GM18519 (cell line): ENCODE results near the gene RFX3.
A peak's percentile ranks its signal among the peaks of the same experiment; 100 is the strongest.

Experiments used
- ATAC-seq: cut with Tn5 transposase; IDR thresholded peaks from one replicate; pipeline ENCODE4 v1.9.1; 2021; ENCODE audit warnings: mild to moderate bottlenecking, moderate library complexity; ENCODE audit not compliant: unreplicated experiment, low FRiP score

RFX3 gene

GRCh38 chr9:3479514-3480352 lies 46.1 kb downstream of the RFX3 start:
- peak; percentile 45 for ATAC-seq

- peak; percentile 31 for ATAC-seq
These were observed 47.2 kb downstream of the RFX3 start for GRCh38 chr9:3478549-3478953.

- no peak for ATAC-seq
These were observed 48.5 kb downstream of the RFX3 start for GRCh38 chr9:3477236-3477834.

GRCh38 chr9:3475300-3476020 lies 50.3 kb downstream of the RFX3 start:
- no peak for ATAC-seq

GRCh38 chr9:3474821-3475220 lies 51.0 kb downstream of the RFX3 start:
- no peak for ATAC-seq

- no peak for ATAC-seq
These were observed 52.4 kb downstream of the RFX3 start for GRCh38 chr9:3473405-3473804.

GRCh38 chr9:3471883-3472282 lies 53.9 kb downstream of the RFX3 start:
- ATAC-seq, result no peak

GRCh38 chr9:3468421-3469205 lies 57.2 kb downstream of the RFX3 start:
- no peak for ATAC-seq

GRCh38 chr9:3467593-3468219 lies 58.1 kb downstream of the RFX3 start:
- peak; percentile 88 for ATAC-seq

- ATAC-seq, result no peak
These were observed 61.7 kb downstream of the RFX3 start for GRCh38 chr9:3464033-3464638.

- no peak for ATAC-seq
These were observed 66.9 kb downstream of the RFX3 start for GRCh38 chr9:3458806-3459475.

GRCh38 chr9:3457175-3457574 lies 68.6 kb downstream of the RFX3 start:
- ATAC-seq, result no peak

- ATAC-seq, result no peak
These were observed 70.1 kb downstream of the RFX3 start for GRCh38 chr9:3455717-3456116.

GRCh38 chr9:3455094-3455493 lies 70.7 kb downstream of the RFX3 start:
- ATAC-seq, result no peak

GRCh38 chr9:3451956-3452355 lies 73.8 kb downstream of the RFX3 start:
- ATAC-seq, result no peak

- no peak for ATAC-seq
These were observed 78.0 kb downstream of the RFX3 start for GRCh38 chr9:3447788-3448187.

GRCh38 chr9:3447143-3447542 lies 78.7 kb downstream of the RFX3 start:
- no peak for ATAC-seq

GRCh38 chr9:3446313-3446712 lies 79.5 kb downstream of the RFX3 start:
- no peak for ATAC-seq

GRCh38 chr9:3444016-3444415 lies 81.8 kb downstream of the RFX3 start:
- ATAC-seq, result no peak
